HCT116 (cell line): ENCODE measurements around the gene VWA7.

Experiments used
- EZH2 ChIP-seq: fragments of 200-600 bp; sonication (generic); IDR thresholded peaks from 2 replicates; pipeline ENCODE4 v1.6.1; 2017; ENCODE audit warnings: antibody characterized with exemption, mixed run types
- POLR2A ChIP-seq: IDR thresholded peaks from 2 replicates; pipeline ENCODE4 v1.7.0; 2011; ENCODE audit warnings: borderline replicate concordance; ENCODE audit not compliant: insufficient read depth, insufficient read length; ENCODE audit errors: extremely low read depth
- TF ChIP-seq, protein P1 (sequence below), 3 experiments: fragments of 200-600 bp in 1 of 3; sonication (generic) in 1 of 3; IDR thresholded peaks in 2 of 3; conservative IDR thresholded peaks in 1 of 3; 2 replicates each; pipeline ENCODE4 v1.5.1; 2012 to 2017; ENCODE audit warnings: low read depth in 2 of 3, low read length in 2 of 3, antibody characterized with exemption in 1 of 3, borderline replicate concordance in 1 of 3, control low read depth in 1 of 3, mild to moderate bottlenecking in 1 of 3, mixed read lengths in 1 of 3, mixed run types in 1 of 3, moderate library complexity in 1 of 3; ENCODE audit not compliant: insufficient read depth in 1 of 3

- TF ChIP-seq, protein P1, sequence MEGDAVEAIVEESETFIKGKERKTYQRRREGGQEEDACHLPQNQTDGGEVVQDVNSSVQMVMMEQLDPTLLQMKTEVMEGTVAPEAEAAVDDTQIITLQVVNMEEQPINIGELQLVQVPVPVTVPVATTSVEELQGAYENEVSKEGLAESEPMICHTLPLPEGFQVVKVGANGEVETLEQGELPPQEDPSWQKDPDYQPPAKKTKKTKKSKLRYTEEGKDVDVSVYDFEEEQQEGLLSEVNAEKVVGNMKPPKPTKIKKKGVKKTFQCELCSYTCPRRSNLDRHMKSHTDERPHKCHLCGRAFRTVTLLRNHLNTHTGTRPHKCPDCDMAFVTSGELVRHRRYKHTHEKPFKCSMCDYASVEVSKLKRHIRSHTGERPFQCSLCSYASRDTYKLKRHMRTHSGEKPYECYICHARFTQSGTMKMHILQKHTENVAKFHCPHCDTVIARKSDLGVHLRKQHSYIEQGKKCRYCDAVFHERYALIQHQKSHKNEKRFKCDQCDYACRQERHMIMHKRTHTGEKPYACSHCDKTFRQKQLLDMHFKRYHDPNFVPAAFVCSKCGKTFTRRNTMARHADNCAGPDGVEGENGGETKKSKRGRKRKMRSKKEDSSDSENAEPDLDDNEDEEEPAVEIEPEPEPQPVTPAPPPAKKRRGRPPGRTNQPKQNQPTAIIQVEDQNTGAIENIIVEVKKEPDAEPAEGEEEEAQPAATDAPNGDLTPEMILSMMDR (IDR thresholded peaks at IDR 0.05 in 2 of 3, conservative IDR thresholded peaks at IDR 0.05 in 1 of 3; ENCODE audit: borderline replicate concordance in 1 of 3, insufficient read depth in 1 of 3, low read depth in 2 of 3, low read length in 2 of 3), result peak in 2 of 3 experiments; percentile 50 to 64; a peak in 1 of 6 replicates
- TF ChIP-seq POLR2A (no peak), EZH2 (no peak)
Observed at GRCh38 chr6:31729515-31729978, 47.6 kb downstream of the VWA7 start.
